ENCODE measurements around the gene EFNA5.
A peak's percentile ranks its signal among the peaks of the same experiment; 100 is the strongest.

Gene EFNA5

GRCh38 chr5:107388141-107388861 lies 282.4 kb downstream of the EFNA5 start:
- DNase-seq, result peak; percentile 97

- DNase-seq, result no peak
Measured at GRCh38 chr5:107387526-107388140, 283.1 kb downstream of the EFNA5 start.

GRCh38 chr5:107385708-107386107 lies 285.0 kb downstream of the EFNA5 start:
- DNase-seq, result no peak

GRCh38 chr5:107384256-107384655 lies 286.5 kb downstream of the EFNA5 start:
- DNase-seq, result no peak

- peak; percentile 31 for DNase-seq
Measured at GRCh38 chr5:107383414-107383813, 287.3 kb downstream of the EFNA5 start.

- peak; percentile 82 for DNase-seq
Measured at GRCh38 chr5:107381189-107381856, 289.4 kb downstream of the EFNA5 start.

GRCh38 chr5:107380654-107381053 lies 290.1 kb downstream of the EFNA5 start:
- DNase-seq, result no peak

GRCh38 chr5:107378218-107378899 lies 292.4 kb downstream of the EFNA5 start:
- DNase-seq, result peak; percentile 53

- DNase-seq, result no peak
Measured at GRCh38 chr5:107377277-107377609, 293.5 kb downstream of the EFNA5 start.

GRCh38 chr5:107376546-107377276 lies 294.0 kb downstream of the EFNA5 start:
- peak; percentile 52 for DNase-seq

- no peak for DNase-seq
Measured at GRCh38 chr5:107373549-107374263, 297.0 kb downstream of the EFNA5 start.

- no peak for DNase-seq
Measured at GRCh38 chr5:107372723-107373450, 297.9 kb downstream of the EFNA5 start.

GRCh38 chr5:107370396-107370968 lies 300.3 kb downstream of the EFNA5 start:
- DNase-seq, result no peak

GRCh38 chr5:107369622-107370021 lies 301.1 kb downstream of the EFNA5 start:
- no peak for DNase-seq

- no peak for DNase-seq
Measured at GRCh38 chr5:107368615-107369014, 302.1 kb downstream of the EFNA5 start.

- DNase-seq, result no peak
Measured at GRCh38 chr5:107367939-107368338, 302.8 kb downstream of the EFNA5 start.

GRCh38 chr5:107367480-107367879 lies 303.3 kb downstream of the EFNA5 start:
- no peak for DNase-seq

GRCh38 chr5:107365320-107366109 lies 305.2 kb downstream of the EFNA5 start:
- DNase-seq, result peak; percentile 81

GRCh38 chr5:107364443-107365319 lies 306.1 kb downstream of the EFNA5 start:
- DNase-seq, result no peak

Data from fibroblast of skin of abdomen (primary cell).